Measurements from ENCODE around the gene TSHZ3. TPM values are rescaled to one million over a fixed set of nuclear protein-coding genes. Genes with fewer than 3 reads are reported as not detected.

TSHZ3 gene
- total and polyA plus RNA-seq, 7 donors = 0.53 to 6.7 (median 2.2) TPM

GRCh38 chr19:31278555-31279435 is 70.4 kb downstream of the TSHZ3 start:
- 69 to 77% (median 73%) methylated on average over 37 of the region's 37 CpGs for WGBS, 3 donors
- Histone ChIP-seq H3K4me3 (no peak overlapping the region), H3K36me3 (ENCODE audit: insufficient read depth in 1 of 2, low read depth in 1 of 2) (peaks cover 0 to 3% of the 10 kb centered on the region in 2 donors), H3K4me1 (no peaks in the 10 kb centered on the region), H3K27me3 (ENCODE audit: insufficient read depth in 3 of 3, low read length in 2 of 3) (no peaks in the 10 kb centered on the region), H3K27ac (no peak overlapping the region), H3K9me3 (no peaks in the 10 kb centered on the region)
- peak in 1 of 4 donors; percentile 40 for ATAC-seq
- TF ChIP-seq CTCF (IDR thresholded peaks at IDR 0.05) = no peak
- no peak for DNase-seq
- intact Hi-C loops (cut with DNase I) = no loop called here

- DNase-seq (no peak), ATAC-seq (no peak)
- H3K4me1 ChIP-seq = no peaks in the 10 kb centered on the region
- H3K36me3 ChIP-seq (ENCODE audit: insufficient read depth in 1 of 2, low read depth in 1 of 2) = peaks cover 0 to 3% of the 10 kb centered on the region in 2 donors
- H3K9me3 ChIP-seq = no peaks in the 10 kb centered on the region
- H3K4me3 ChIP-seq = no peak overlapping the region
- no peak overlapping the region for H3K27ac ChIP-seq
- TF ChIP-seq CTCF (IDR thresholded peaks at IDR 0.05) = no peak
- intact Hi-C loops (cut with DNase I) = no loop called here
- no peaks in the 10 kb centered on the region for H3K27me3 ChIP-seq (ENCODE audit: insufficient read depth in 3 of 3, low read length in 2 of 3)
- 85 to 91% (median 85%) methylated on average over 17 of the region's 17 CpGs for WGBS, 3 donors
Measured at GRCh38 chr19:31277516-31277915, 71.7 kb downstream of the TSHZ3 start.

GRCh38 chr19:31276831-31277230 is 72.4 kb downstream of the TSHZ3 start:
- no peak overlapping the region for H3K4me3 ChIP-seq
- H3K27me3 ChIP-seq (ENCODE audit: insufficient read depth in 3 of 3, low read length in 2 of 3) = no peaks in the 10 kb centered on the region
- H3K9me3 ChIP-seq = no peaks in the 10 kb centered on the region
- no peak for DNase-seq
- no peaks in the 10 kb centered on the region for H3K4me1 ChIP-seq
- TF ChIP-seq CTCF (IDR thresholded peaks at IDR 0.05) = no peak
- 89 to 94% (median 90%) methylated on average over 16 of the region's 16 CpGs for WGBS, 3 donors
- no peak for ATAC-seq
- intact Hi-C loops (cut with DNase I) = no loop called here
- H3K27ac ChIP-seq = no peak overlapping the region
- H3K36me3 ChIP-seq (ENCODE audit: insufficient read depth in 1 of 2, low read depth in 1 of 2) = peaks cover 0 to 3% of the 10 kb centered on the region in 2 donors

- Histone ChIP-seq H3K27ac (no peak overlapping the region), H3K36me3 (ENCODE audit: insufficient read depth in 1 of 2, low read depth in 1 of 2) (peaks cover 0 to 3% of the 10 kb centered on the region in 2 donors), H3K4me1 (no peaks in the 10 kb centered on the region), H3K9me3 (no peaks in the 10 kb centered on the region), H3K4me3 (no peak overlapping the region), H3K27me3 (ENCODE audit: insufficient read depth in 3 of 3, low read length in 2 of 3) (no peaks in the 10 kb centered on the region)
- intact Hi-C loops (cut with DNase I) = no loop called here
- 40 to 47% (median 45%) methylated on average over 2 of the region's 2 CpGs for WGBS, 3 donors
- ATAC-seq = no peak
- DNase-seq = no peak
- no peak for TF ChIP-seq CTCF (IDR thresholded peaks at IDR 0.05)
Measured at GRCh38 chr19:31275068-31275334, 74.2 kb downstream of the TSHZ3 start.

Data from psoas muscle (tissue), 8 donors.